Activated CD4-positive, alpha-beta T cell treated with anti-CD3 and anti-CD28 coated beads, Interleukin-10, Interleukin-2, amounts not matched to agents 100 ng/mL and 50 ng/mL, durations not matched to agents 16 hours and 8 hours (primary cell): ENCODE measurements around the gene PPME1.
"Not testable (repeated sequence)": the region's sequence is repeated elsewhere in the genome, so short reads cannot be mapped to it uniquely, and the experiment has no call there.

Experiments
- DNase-seq: peaks from one replicate; pipeline ENCODE4 v3.0.0-alpha.2; 2020

Gene PPME1, protein sequence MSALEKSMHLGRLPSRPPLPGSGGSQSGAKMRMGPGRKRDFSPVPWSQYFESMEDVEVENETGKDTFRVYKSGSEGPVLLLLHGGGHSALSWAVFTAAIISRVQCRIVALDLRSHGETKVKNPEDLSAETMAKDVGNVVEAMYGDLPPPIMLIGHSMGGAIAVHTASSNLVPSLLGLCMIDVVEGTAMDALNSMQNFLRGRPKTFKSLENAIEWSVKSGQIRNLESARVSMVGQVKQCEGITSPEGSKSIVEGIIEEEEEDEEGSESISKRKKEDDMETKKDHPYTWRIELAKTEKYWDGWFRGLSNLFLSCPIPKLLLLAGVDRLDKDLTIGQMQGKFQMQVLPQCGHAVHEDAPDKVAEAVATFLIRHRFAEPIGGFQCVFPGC

DNA sequence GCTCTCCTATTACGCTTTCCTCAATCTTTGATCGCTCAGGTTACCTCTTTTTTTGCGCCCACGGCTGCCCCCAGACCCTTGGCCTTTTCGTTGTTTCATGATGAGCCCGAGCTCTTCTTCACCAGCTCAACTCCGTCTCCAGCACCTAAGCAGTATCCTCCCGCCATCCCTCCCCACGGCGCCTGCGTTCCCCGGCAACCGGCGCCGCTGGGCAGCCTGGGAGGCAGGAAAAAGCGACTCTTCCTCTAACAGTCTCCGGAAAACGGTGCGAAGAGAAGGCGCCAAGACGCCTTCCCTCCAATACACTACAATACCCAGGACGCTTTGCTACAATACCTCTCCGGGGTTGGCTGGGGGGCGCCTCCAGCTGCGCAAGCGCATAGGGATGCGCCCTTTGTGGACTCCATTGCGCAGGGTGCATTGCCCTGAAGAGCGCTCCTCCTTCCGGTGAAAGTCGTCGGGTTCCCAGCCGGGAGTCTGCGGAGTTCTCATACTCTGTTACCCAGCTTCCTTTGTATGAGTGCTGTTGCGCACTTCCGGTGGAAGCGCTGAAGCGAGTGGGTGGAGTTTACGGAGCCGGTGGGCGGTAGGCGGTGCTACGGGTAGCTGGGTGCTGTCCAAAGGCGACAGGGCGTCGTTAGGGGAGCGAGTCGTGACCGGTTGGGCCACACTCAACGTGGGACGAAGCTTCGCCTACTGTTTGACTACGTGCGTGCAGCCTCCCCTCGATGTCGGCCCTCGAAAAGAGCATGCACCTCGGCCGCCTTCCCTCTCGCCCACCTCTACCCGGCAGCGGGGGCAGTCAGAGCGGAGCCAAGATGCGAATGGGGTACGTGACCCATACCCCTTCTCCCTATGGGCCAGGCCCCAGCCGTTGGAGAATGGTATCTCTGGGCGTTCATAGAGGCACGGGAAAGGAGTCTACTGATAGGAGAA lies at the start of gene PPME1, which contains the start of gene C2CD3:
PPME1 (plus strand) TSS at position 596 of the 936 bp plus-strand sequence; CDS start at position 729, 133 bp downstream.
C2CD3 (minus strand) TSS at position 309 of the 936 bp plus-strand sequence; CDS start at position 99, 210 bp downstream.
- DNase-seq: peak; percentile 100

- no peak for DNase-seq
Observed at GRCh38 chr11:74121804-74122203, 49.3 kb upstream of the PPME1 start.

GRCh38 chr11:74123008-74123448 lies 48.1 kb upstream of the PPME1 start:
- no peak for DNase-seq

- not testable (repeated sequence) for DNase-seq
Observed at GRCh38 chr11:74129121-74129520, 42.0 kb upstream of the PPME1 start.

- no peak for DNase-seq
Observed at GRCh38 chr11:74132833-74133232, 38.3 kb upstream of the PPME1 start.

DNA sequence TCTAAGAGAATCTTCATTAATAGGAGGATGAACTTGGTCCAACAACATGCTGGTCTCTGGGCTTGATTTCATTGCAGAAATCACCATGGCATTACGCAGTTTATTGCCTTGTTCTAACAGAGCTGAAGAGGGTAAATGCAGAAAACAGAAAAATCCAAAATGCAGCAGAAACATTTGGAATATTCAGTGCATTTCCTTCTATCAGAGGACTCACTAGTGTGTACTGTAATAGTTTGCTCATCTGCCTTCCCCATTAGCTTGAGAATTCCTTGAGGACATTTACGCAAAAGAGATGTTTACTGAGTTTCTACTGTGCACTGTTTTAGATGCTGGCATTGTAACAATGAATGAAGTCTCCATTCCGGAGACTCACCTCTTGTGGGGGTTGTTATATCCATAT lies 37.7 kb upstream of the PPME1 start:
- no peak for DNase-seq

DNA sequence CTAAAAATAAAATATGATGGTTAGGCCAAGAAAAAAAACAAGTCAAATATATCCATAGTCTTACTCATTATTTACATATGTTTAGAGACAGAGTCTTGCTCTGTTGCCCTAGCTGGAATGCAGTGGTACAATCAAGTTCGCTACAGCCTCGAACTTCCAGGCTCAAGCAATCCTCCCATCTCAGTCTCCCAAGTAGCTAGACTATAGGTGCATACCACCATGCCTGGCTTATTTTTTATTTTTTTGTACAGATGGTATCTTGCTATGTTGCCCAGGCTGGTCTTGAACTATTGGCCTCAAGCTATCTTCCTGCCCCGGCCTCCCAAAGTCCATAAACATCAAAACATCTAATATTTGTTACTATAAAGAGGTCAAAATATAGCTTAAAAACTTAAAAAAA lies 36.4 kb upstream of the PPME1 start:
- DNase-seq: no peak

GRCh38 chr11:74135127-74135840 lies 35.8 kb upstream of the PPME1 start:
- DNase-seq: no peak

DNA sequence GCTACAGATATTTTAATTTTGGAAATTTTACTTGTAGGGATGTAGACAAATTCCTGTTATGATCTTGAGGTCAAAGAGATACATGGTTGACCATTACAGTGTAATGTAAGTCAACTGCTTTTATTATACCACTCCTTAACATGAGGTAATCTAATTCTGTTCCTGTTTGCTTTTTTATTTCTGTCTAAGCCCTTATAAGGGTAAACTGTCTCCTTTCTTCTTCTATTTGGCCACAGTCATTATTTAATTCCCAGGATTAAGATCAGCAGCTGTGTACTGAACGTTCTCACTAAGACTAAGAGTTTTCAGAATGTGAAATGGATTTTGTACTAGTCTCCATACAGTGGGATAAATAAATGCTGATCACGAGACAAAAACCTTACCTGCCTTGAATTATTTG lies 33.1 kb upstream of the PPME1 start:
- DNase-seq: no peak

DNA sequence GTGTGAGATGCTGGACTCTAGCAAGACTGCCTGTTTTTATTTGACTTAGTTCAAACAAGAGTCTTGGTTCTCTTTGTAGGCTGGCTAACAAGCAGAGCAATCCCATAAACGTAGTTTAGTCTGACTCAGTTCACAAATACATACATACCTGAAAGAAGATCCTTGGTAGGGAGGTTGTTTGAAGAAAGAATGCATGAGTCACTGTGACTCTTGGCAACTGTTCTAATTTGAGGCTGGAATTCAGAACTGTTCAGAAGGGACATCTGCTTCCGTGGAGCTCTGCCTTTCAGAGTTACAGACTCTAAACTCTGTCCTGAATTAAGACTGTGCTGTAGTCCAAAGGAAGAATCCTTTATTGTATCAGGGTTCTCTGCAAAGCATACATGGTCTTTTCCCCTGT lies 32.5 kb upstream of the PPME1 start:
- DNase-seq: no peak

DNA sequence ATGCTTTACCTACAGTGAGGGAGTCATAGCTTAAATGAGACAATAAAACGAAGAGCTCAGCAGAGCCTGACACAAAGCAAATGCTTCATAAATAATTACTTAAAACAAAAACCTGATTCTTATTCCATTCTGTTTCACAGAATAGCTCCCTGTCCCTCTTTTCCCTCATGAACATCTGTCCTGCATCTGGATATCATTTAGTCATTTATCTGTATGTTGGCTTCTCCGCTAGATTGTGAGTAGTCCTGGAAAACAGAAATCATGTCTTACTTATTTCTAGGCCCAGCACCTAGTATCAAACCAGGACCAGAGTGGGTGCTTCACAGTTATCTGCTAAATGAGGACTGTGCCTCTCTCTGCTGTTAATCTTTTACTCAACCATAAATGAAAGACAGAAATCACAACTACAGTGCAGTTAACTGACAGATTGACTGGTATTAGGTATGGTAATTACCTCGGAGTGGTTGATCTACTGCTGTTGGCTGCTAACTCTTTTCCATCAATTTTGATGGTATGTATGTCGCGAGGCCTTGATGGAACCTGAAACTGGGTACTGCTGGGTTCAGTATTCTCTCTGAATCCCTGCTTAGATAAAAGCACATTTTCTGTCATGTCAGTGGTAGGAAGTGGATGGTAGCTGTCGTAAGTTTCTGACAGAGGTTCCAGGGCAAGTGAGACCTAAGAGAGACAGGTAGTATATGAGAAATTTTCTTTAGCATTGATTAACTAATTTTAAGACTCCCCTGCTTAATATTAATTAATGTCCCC lies 31.8 kb upstream of the PPME1 start:
- no peak for DNase-seq

DNA sequence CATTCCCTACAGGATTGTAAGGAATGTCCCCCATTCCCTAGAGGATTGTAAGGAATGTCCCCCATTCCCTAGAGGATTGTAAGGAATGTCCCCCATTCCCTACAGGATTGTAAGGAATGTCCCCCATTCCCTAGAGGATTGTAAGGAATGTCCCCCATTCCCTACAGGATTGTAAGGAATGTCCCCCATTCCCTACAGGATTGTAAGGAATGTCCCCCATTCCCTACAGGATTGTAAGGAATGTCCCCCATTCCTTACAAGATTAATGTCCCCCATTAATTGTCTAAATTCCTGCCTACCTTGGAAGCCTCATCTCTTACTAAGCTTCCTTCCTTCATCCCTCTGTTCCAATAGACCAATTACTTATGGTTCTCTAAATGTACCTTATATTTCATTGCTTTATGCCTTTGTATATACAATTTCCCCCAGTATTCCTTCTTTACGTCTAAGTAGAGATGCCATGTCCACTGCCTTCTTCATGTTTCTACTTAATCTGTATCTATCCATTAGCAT lies 31.1 kb upstream of the PPME1 start:
- not testable (repeated sequence) for DNase-seq

- no peak for DNase-seq
Observed at GRCh38 chr11:74141241-74141695, 29.8 kb upstream of the PPME1 start.

- no peak for DNase-seq
Observed at GRCh38 chr11:74141908-74142307, 29.2 kb upstream of the PPME1 start.

DNA sequence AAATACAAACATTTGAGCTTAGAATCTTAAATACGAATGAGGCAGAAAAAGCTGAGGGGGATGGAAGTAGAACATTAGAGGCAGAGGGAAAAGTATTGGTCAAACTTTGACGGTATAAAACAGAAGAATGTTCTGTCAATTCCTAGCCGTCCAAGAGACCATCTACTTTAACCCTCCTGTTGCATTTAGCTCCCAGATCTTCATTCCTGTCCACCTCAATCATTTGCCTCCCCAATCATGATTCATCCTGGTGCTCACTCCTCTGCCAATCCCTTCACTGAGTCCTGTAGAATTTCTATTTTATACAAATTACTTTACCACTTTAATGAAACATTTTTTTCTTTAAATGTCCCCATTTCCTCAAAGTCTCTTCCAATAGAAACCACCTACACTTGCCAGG lies 28.5 kb upstream of the PPME1 start:
- no peak for DNase-seq

DNA sequence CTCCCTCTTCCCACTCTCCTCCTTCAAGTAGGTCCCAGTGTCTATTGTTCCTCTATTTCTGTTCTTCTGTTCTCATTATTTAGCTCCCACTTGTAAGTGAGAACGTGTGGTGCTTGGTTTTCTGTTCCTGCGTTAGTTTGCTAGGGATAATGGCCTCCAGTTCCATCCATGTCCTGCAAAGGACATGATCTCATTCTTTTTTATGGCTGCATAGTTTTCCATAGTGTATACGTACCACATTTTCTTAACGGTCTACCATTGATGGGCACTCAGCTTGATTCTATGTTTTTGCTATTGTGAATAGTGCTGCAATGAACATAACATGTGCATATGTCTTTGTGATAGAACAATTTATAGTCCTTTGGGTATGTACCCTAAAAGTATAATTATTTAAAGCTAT lies 26.5 kb upstream of the PPME1 start:
- no peak for DNase-seq

DNA sequence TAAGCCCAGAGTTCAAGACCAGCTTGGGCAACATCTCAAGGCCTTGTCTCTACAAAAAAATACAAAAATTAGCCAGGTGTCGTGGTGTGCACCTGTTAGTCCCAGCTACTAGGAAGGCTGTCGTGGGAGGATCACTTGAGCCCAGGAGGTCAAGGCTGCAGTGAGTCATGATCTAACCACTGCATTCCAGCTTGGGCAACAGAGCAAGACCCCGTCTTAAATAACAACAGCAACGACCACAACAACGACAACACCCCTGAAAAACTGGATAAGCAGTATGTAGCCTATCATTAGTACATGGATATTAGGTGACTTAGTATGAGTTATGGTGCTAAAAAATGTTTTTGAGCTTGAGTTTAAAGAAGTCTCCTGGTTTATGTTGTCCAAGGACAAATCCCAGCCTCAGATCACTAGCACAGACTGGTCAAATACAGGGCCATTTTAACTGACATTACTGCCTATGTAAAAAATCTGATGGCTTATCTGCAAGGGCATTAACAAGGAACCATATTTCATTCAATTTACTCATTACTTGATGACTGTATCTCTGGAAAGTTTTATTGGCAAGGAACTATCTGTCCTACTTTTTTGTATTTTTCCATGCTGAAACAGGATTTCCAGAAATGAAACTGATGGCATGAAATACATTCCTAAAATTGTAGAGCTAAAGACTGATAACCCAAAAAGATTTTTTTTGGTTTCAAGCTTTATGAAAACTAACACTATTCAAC lies 23.7 kb upstream of the PPME1 start:
- no peak for DNase-seq

DNA sequence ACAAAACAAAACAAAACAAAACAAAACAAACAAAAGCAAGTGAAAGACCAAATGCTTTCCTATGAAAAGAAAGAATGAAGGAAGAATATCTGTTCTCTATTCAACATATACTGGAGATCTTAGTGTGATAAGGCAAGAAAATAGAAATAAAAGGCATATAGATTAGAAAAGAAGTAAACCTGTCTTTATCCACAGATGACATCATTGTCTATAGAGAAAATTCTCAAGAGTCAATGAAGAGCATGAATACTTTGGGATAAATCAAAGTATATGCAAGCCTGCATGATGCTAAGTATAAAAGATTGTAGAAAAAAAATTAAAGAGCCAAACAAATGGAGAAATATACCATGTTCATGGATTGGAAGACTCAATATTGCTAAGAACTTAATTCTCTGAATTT lies 17.9 kb upstream of the PPME1 start:
- no peak for DNase-seq

DNA sequence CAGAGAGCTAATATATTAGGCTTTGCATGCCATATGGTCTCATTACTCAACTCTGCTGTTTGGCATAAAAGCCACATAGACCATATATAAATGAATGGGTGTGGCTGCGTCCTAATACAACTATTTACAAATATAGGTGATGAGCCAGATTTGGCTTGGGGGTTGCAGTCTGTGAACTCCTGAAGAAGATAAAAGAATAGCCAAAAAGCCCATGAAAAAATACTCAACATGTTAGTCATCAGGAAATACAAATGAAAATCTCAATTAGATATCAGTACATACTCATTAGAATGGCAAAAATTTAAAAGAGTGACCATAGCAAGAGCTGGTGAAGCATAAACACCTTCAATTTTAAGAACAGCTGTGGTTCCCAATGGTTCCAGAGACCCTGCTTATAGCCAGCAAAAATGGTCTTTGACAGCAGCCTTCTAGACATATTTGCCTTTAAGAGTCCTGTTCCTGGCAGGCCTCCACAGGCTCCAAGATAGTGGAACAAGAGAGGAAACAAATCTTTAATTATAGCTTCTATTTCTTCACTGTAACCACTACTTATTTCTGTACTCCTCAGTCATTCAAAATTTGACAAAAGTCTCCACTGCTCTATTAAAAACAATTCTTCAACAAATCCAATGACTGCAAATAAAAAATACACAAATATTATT lies 16.3 kb upstream of the PPME1 start:
- DNase-seq: no peak

GRCh38 chr11:74157169-74157568 lies 13.9 kb upstream of the PPME1 start:
- DNase-seq: no peak

DNA sequence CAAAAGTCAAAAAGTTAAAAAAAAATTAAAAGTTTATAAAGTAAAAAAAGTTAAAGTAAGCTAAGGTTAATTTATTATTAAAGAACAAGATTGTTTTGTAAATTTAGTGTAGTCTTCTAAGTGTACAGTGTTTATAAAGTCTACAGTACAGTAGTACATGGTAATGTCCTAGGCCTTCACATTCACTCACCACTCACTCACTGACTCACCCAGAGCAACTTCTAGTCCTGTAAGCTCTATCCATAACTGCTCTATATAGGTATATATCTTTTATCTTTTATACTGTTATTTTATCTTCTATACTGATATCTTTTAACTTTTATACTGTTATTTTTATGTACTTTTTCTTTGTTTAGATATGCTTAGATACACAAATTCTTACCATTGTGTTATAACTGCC lies 11.4 kb upstream of the PPME1 start:
- no peak for DNase-seq
